ENCODE data around the gene DYDC2. TPM values are rescaled to one million over a fixed set of nuclear protein-coding genes. Genes with fewer than 3 reads are reported as not detected.

DYDC2 gene
- total RNA-seq, 2 experiments from 2014 or later = not detected

DNA sequence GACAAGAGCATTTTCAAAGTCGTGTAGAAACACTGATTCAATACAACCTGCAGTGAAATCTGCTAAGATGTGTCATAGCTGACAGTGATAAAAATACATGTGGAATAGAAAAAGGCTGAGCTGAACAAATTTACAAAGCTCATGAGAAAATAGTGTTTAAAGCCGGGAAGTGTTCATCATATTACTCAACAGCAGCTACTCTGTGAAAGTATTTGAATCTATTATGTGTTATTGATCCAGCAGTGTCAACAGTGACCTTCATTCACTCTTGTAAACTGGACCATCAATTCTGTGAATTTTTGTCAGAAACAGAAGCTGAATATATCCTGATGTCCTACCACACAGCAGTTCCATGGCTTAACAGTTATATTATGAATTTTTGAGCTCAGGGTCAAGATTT is 11.7 kb upstream of the DYDC2 start:
- H2AFZ ChIP-seq (ENCODE audit: low read length) = no peak overlapping the region
- H3K9me3 ChIP-seq (ENCODE audit: low read length) = no peaks in the 10 kb centered on the region
- BruUV-seq (replicated peaks) = no TSS peak
- ChIA-PET POLR2A (interaction anchor here (0.5 to 1.6 kb wide), 2 partner anchors 10 to 60 kb away, joined by 3 read pairs; no protein-coding TSS in a partner anchor), CTCF (ENCODE audit: unreplicated experiment) (no interaction called here)
- H3K27ac ChIP-seq (ENCODE audit: low read depth, low read length, poor library complexity, severe bottlenecking) = no peak overlapping the region
- no peaks in the 10 kb centered on the region for H4K20me1 ChIP-seq (ENCODE audit: insufficient read depth, low read length)
- no peak for TF ChIP-seq EZH2phosphoT487 (IDR thresholded peaks at IDR 0.05; ENCODE audit: borderline replicate concordance, low read depth, low read length)
- no peak for TF ChIP-seq CTCF (conservative IDR thresholded peaks at IDR 0.05; ENCODE audit: low read length)
- H3K9me2 ChIP-seq (ENCODE audit: insufficient read depth, low read length) = no peaks in the 10 kb centered on the region
- no peaks in the 10 kb centered on the region for H3K79me2 ChIP-seq (ENCODE audit: insufficient read depth, low read depth, low read length)
- DNase-seq (ENCODE audit: low spot score) = no peak
- intact Hi-C loops (cut with micrococcal nuclease; ENCODE audit: unreplicated experiment) = loop anchor here (5.0 kb wide), 1 partner anchor 263 kb away; no protein-coding TSS in a partner anchor
- no peak overlapping the region for H3K4me2 ChIP-seq (ENCODE audit: low read length)
- H3K4me3 ChIP-seq (ENCODE audit: low read depth, low read length, poor library complexity, severe bottlenecking) = no peak overlapping the region
- no peaks in the 10 kb centered on the region for H3K4me1 ChIP-seq (ENCODE audit: insufficient read depth, low read length, poor library complexity, severe bottlenecking)
- H3K36me3 ChIP-seq (ENCODE audit: insufficient read depth, low read length) = no peaks in the 10 kb centered on the region

DNA sequence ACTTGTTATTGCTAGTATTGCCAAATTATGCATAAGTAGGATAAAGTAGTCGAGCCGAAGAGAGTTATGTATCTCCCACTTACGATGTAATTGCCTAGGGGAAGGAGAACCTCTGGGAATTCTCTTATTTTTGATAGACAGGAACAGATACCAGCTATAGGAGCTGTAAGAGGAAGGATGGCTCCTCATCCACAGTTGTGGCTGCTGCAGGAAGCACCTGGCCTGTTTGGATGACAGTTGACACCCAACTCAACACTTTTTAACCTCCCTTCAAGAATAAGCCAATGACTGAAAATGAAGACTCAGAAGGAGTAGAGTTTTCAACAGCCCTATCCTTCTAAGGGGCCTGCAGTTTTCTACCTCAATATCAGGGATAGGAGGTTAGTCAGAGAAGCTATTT is 6.3 kb upstream of the DYDC2 start:
- POLR2A ChIA-PET = no interaction called here
- intact Hi-C loops (cut with micrococcal nuclease; ENCODE audit: unreplicated experiment) = no loop called here
- Histone ChIP-seq H3K4me1 (ENCODE audit: insufficient read depth, low read length, poor library complexity, severe bottlenecking) (no peaks in the 10 kb centered on the region), H3K9me2 (ENCODE audit: insufficient read depth, low read length) (no peaks in the 10 kb centered on the region), H3K27ac (ENCODE audit: low read depth, low read length, poor library complexity, severe bottlenecking) (no peak overlapping the region), H3K4me2 (ENCODE audit: low read length) (no peak overlapping the region), H2AFZ (ENCODE audit: low read length) (no peak overlapping the region), H3K9me3 (ENCODE audit: low read length) (no peaks in the 10 kb centered on the region), H3K36me3 (ENCODE audit: insufficient read depth, low read length) (no peaks in the 10 kb centered on the region), H4K20me1 (ENCODE audit: insufficient read depth, low read length) (no peaks in the 10 kb centered on the region), H3K4me3 (ENCODE audit: low read depth, low read length, poor library complexity, severe bottlenecking) (no peak overlapping the region), H3K79me2 (ENCODE audit: insufficient read depth, low read depth, low read length) (no peaks in the 10 kb centered on the region)
- no TSS peak for BruUV-seq (replicated peaks)
- CTCF ChIA-PET (ENCODE audit: unreplicated experiment) = no interaction called here
- TF ChIP-seq CTCF (conservative IDR thresholded peaks at IDR 0.05; ENCODE audit: low read length) = no peak
- TF ChIP-seq EZH2phosphoT487 (IDR thresholded peaks at IDR 0.05; ENCODE audit: borderline replicate concordance, low read depth, low read length) = no peak
- no peak for DNase-seq (ENCODE audit: low spot score)

DNA sequence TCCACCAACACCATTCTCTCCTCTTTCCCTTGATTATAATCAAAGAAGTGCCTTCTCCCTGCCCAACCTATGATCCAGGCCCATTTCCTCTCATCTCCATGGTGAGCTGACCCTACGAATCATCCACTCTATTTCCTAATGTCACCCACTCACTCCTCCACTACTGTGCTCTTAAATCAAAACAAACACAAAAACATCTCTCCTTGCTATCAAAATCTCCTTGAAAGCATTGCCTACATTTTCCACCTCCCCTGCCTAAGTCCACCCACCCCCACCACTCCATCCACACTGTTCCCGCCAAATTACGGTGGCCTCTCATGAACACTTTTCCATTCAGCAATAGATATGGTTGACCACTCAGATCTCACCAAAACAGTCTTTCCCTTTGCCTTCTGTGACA is 5.4 kb upstream of the DYDC2 start:
- TF ChIP-seq CTCF (conservative IDR thresholded peaks at IDR 0.05; ENCODE audit: low read length) (no peak), EZH2phosphoT487 (IDR thresholded peaks at IDR 0.05; ENCODE audit: borderline replicate concordance, low read depth, low read length) (no peak)
- H3K4me1 ChIP-seq (ENCODE audit: insufficient read depth, low read length, poor library complexity, severe bottlenecking) = no peaks in the 10 kb centered on the region
- H2AFZ ChIP-seq (ENCODE audit: low read length) = no peak overlapping the region
- no peaks in the 10 kb centered on the region for H3K79me2 ChIP-seq (ENCODE audit: insufficient read depth, low read depth, low read length)
- H3K9me2 ChIP-seq (ENCODE audit: insufficient read depth, low read length) = no peaks in the 10 kb centered on the region
- no peaks in the 10 kb centered on the region for H4K20me1 ChIP-seq (ENCODE audit: insufficient read depth, low read length)
- no TSS peak for BruUV-seq (replicated peaks)
- ChIA-PET POLR2A (interaction anchor here (0.6 kb wide), 1 partner anchor 8 kb away, joined by 3 read pairs; no protein-coding TSS in a partner anchor), CTCF (ENCODE audit: unreplicated experiment) (no interaction called here)
- intact Hi-C loops (cut with micrococcal nuclease; ENCODE audit: unreplicated experiment) = no loop called here
- H3K4me3 ChIP-seq (ENCODE audit: low read depth, low read length, poor library complexity, severe bottlenecking) = no peak overlapping the region
- no peaks in the 10 kb centered on the region for H3K36me3 ChIP-seq (ENCODE audit: insufficient read depth, low read length)
- no peak for DNase-seq (ENCODE audit: low spot score)
- no peaks in the 10 kb centered on the region for H3K9me3 ChIP-seq (ENCODE audit: low read length)
- H3K4me2 ChIP-seq (ENCODE audit: low read length) = no peak overlapping the region
- H3K27ac ChIP-seq (ENCODE audit: low read depth, low read length, poor library complexity, severe bottlenecking) = no peak overlapping the region
